Retinal pigment epithelial cell (primary cell): ENCODE data around the gene ABCG1.

Source experiments
- DNase-seq: peaks from one replicate; pipeline ENCODE4 v3.0.0-alpha.2; 2010; ENCODE audit warnings: low read depth
- H3K4me3 ChIP-seq: 2 replicates; pipeline ENCODE4 v1.5.1; 2011; ENCODE audit warnings: mild to moderate bottlenecking, low read length, control low read depth, moderate library complexity
- CTCF ChIP-seq: conservative IDR thresholded peaks from 2 replicates; pipeline ENCODE4 v1.5.1; 2011; ENCODE audit warnings: low read depth, low read length, control low read depth, inconsistent platforms

The ABCG1 gene

GRCh38 chr21:42306366-42307035 is 87.6 kb downstream of the ABCG1 start:
- TF ChIP-seq CTCF = no peak
- no peak for DNase-seq
- H3K4me3 ChIP-seq = no peak overlapping the region

GRCh38 chr21:42307106-42307505 is 88.2 kb downstream of the ABCG1 start:
- no peak for DNase-seq
- H3K4me3 ChIP-seq = no peak overlapping the region
- TF ChIP-seq CTCF = no peak

- no peak for DNase-seq
- TF ChIP-seq CTCF = no peak
- no peak overlapping the region for H3K4me3 ChIP-seq
Observed at GRCh38 chr21:42308161-42308913, 89.4 kb downstream of the ABCG1 start.

- no peak for DNase-seq
- TF ChIP-seq CTCF = no peak
- H3K4me3 ChIP-seq = no peak overlapping the region
Observed at GRCh38 chr21:42308914-42309752, 90.2 kb downstream of the ABCG1 start.

GRCh38 chr21:42309753-42310213 is 90.8 kb downstream of the ABCG1 start:
- peak; percentile 83 for TF ChIP-seq CTCF
- no peak overlapping the region for H3K4me3 ChIP-seq
- DNase-seq = no peak

- no peak overlapping the region for H3K4me3 ChIP-seq
- DNase-seq = no peak
- no peak for TF ChIP-seq CTCF
Observed at GRCh38 chr21:42310411-42311001, 91.6 kb downstream of the ABCG1 start.
